GM21367 (cell line): Measurements from ENCODE around the gene GCLC.

Experiments
- ATAC-seq: cut with Tn5 transposase; IDR thresholded peaks from one replicate; pipeline ENCODE4 v1.9.1; 2021; ENCODE audit not compliant: unreplicated experiment

Gene GCLC

GRCh38 chr6:53527249-53527765 is 17.6 kb downstream of the GCLC start:
- no peak for ATAC-seq

- ATAC-seq = no peak
Observed at GRCh38 chr6:53526000-53526399, 18.9 kb downstream of the GCLC start.

- ATAC-seq = no peak
Observed at GRCh38 chr6:53524455-53524815, 20.5 kb downstream of the GCLC start.

- no peak for ATAC-seq
Observed at GRCh38 chr6:53523511-53524454, 21.1 kb downstream of the GCLC start.

- no peak for ATAC-seq
Observed at GRCh38 chr6:53520320-53520928, 24.5 kb downstream of the GCLC start.

- no peak for ATAC-seq
Observed at GRCh38 chr6:53518862-53519261, 26.0 kb downstream of the GCLC start.

GRCh38 chr6:53517021-53517420 is 27.9 kb downstream of the GCLC start:
- no peak for ATAC-seq

- no peak for ATAC-seq
Observed at GRCh38 chr6:53514677-53515076, 30.2 kb downstream of the GCLC start.

GRCh38 chr6:53513519-53513966 is 31.4 kb downstream of the GCLC start:
- no peak for ATAC-seq

GRCh38 chr6:53513056-53513455 is 31.8 kb downstream of the GCLC start:
- no peak for ATAC-seq

GRCh38 chr6:53512626-53513025 is 32.3 kb downstream of the GCLC start:
- no peak for ATAC-seq

- no peak for ATAC-seq
Observed at GRCh38 chr6:53510746-53511145, 34.2 kb downstream of the GCLC start.

GRCh38 chr6:53506872-53507271 is 38.0 kb downstream of the GCLC start:
- no peak for ATAC-seq

- no peak for ATAC-seq
Observed at GRCh38 chr6:53504512-53504911, 40.4 kb downstream of the GCLC start.

GRCh38 chr6:53503060-53503459 is 41.8 kb downstream of the GCLC start:
- no peak for ATAC-seq

- ATAC-seq = no peak
Observed at GRCh38 chr6:53501432-53501831, 43.5 kb downstream of the GCLC start.

- ATAC-seq = no peak
Observed at GRCh38 chr6:53500095-53500494, 44.8 kb downstream of the GCLC start.

GRCh38 chr6:53499094-53499493 is 45.8 kb downstream of the GCLC start:
- ATAC-seq = no peak

GRCh38 chr6:53498649-53499048 is 46.3 kb downstream of the GCLC start:
- no peak for ATAC-seq

GRCh38 chr6:53497905-53498304 is 47.0 kb downstream of the GCLC start:
- ATAC-seq = no peak

- ATAC-seq = no peak
Observed at GRCh38 chr6:53496797-53497375, 48.0 kb downstream of the GCLC start.
